ENCODE data around the gene SLC35C1. TPM values are rescaled to one million over a fixed set of nuclear protein-coding genes. Genes with fewer than 3 reads are reported as not detected.

Gene SLC35C1
- total RNA-seq, 1 experiment from 2014 or later = 14.0 TPM

GRCh38 chr11:45850446-45850845 is 45.5 kb downstream of the SLC35C1 start:
- no peaks in the 10 kb centered on the region for H3K27me3 Mint-ChIP-seq (ENCODE audit: insufficient read depth, unreplicated experiment)
- DNase-seq = no peak
- H3K27ac Mint-ChIP-seq (ENCODE audit: unreplicated experiment) = no peak overlapping the region
- H3K9me3 Mint-ChIP-seq (ENCODE audit: unreplicated experiment) = no peaks in the 10 kb centered on the region
- TF ChIP-seq, protein P1, sequence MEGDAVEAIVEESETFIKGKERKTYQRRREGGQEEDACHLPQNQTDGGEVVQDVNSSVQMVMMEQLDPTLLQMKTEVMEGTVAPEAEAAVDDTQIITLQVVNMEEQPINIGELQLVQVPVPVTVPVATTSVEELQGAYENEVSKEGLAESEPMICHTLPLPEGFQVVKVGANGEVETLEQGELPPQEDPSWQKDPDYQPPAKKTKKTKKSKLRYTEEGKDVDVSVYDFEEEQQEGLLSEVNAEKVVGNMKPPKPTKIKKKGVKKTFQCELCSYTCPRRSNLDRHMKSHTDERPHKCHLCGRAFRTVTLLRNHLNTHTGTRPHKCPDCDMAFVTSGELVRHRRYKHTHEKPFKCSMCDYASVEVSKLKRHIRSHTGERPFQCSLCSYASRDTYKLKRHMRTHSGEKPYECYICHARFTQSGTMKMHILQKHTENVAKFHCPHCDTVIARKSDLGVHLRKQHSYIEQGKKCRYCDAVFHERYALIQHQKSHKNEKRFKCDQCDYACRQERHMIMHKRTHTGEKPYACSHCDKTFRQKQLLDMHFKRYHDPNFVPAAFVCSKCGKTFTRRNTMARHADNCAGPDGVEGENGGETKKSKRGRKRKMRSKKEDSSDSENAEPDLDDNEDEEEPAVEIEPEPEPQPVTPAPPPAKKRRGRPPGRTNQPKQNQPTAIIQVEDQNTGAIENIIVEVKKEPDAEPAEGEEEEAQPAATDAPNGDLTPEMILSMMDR (IDR thresholded peaks at IDR 0.05; ENCODE audit: insufficient read depth in 1 of 2, low read depth in 1 of 2, low read length in 1 of 2, severe bottlenecking in 1 of 2, unreplicated experiment in 1 of 2) = no peak
- ChIA-PET CTCF (interaction anchor here (0.7 kb wide), 1 partner anchor 81 kb away, joined by 3 read pairs; no protein-coding TSS in a partner anchor), POLR2A (interaction anchor here (0.6 kb wide), 1 partner anchor 929 kb away, joined by 6 read pairs; no protein-coding TSS in a partner anchor)
- Histone ChIP-seq H3K9me3 (no peaks in the 10 kb centered on the region), H3K36me3 (ENCODE audit: control insufficient read depth, insufficient read depth, low read length) (no peaks in the 10 kb centered on the region), H3K4me1 (peaks cover 11% of the 10 kb centered on the region), H3K27me3 (replicated peaks; ENCODE audit: control insufficient read depth, insufficient read depth, low read length) (no peaks in the 10 kb centered on the region), H3K4me3 (ENCODE audit: low read depth, low read length) (no peak overlapping the region)
- peaks cover 13% of the 10 kb centered on the region for H3K4me1 Mint-ChIP-seq (ENCODE audit: low read depth, unreplicated experiment)
- peaks cover 28% of the 10 kb centered on the region for H3K36me3 Mint-ChIP-seq (ENCODE audit: insufficient read depth, unreplicated experiment)
- no TSS peak for BruUV-seq (replicated peaks)
- intact Hi-C loops (cut with micrococcal nuclease; ENCODE audit: unreplicated experiment) = no loop called here
- no peak overlapping the region for H3K4me3 Mint-ChIP-seq (ENCODE audit: unreplicated experiment)

DNA sequence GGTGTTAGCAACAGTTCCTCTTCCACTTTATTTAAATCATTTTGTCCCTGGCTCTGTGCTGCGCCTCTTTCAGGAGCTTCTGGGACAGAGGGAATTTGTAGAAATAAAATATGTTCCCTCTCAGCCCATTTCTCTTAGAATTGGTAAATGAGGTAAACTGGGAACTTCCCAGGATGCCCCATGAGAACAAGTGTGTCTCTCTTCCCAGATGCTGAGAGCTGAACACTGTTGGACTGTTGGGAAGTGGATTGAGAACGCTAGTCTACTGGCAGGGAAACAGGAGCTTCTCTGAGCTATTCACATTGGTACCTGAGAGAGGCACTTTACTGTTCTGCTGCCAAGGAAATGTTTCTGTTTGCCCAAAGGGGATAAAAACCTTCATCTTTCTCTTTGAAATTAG is 46.3 kb downstream of the SLC35C1 start:
- Mint-ChIP-seq H3K4me3 (ENCODE audit: unreplicated experiment) (no peak overlapping the region), H3K27ac (ENCODE audit: unreplicated experiment) (no peak overlapping the region), H3K27me3 (ENCODE audit: insufficient read depth, unreplicated experiment) (no peaks in the 10 kb centered on the region), H3K36me3 (ENCODE audit: insufficient read depth, unreplicated experiment) (peaks cover 22% of the 10 kb centered on the region), H3K9me3 (ENCODE audit: unreplicated experiment) (no peaks in the 10 kb centered on the region), H3K4me1 (ENCODE audit: low read depth, unreplicated experiment) (peaks cover 13% of the 10 kb centered on the region)
- no peak for DNase-seq
- Histone ChIP-seq H3K36me3 (ENCODE audit: control insufficient read depth, insufficient read depth, low read length) (0 out of 2 replicates have a peak, but pooled peaks cover 1% of the 10 kb centered on the region), H3K4me3 (ENCODE audit: low read depth, low read length) (no peak overlapping the region), H3K27me3 (replicated peaks; ENCODE audit: control insufficient read depth, insufficient read depth, low read length) (no peaks in the 10 kb centered on the region), H3K4me1 (peaks cover 11% of the 10 kb centered on the region), H3K9me3 (no peaks in the 10 kb centered on the region)
- ChIA-PET CTCF (interaction anchor here (0.7 kb wide), 1 partner anchor 46 kb away, joined by 3 read pairs; no protein-coding TSS in a partner anchor), POLR2A (no interaction called here)
- TF ChIP-seq, protein P1 (IDR thresholded peaks at IDR 0.05; ENCODE audit: insufficient read depth in 1 of 2, low read depth in 1 of 2, low read length in 1 of 2, severe bottlenecking in 1 of 2, unreplicated experiment in 1 of 2) = no peak
- no TSS peak for BruUV-seq (replicated peaks)
- intact Hi-C loops (cut with micrococcal nuclease; ENCODE audit: unreplicated experiment) = no loop called here

DNA sequence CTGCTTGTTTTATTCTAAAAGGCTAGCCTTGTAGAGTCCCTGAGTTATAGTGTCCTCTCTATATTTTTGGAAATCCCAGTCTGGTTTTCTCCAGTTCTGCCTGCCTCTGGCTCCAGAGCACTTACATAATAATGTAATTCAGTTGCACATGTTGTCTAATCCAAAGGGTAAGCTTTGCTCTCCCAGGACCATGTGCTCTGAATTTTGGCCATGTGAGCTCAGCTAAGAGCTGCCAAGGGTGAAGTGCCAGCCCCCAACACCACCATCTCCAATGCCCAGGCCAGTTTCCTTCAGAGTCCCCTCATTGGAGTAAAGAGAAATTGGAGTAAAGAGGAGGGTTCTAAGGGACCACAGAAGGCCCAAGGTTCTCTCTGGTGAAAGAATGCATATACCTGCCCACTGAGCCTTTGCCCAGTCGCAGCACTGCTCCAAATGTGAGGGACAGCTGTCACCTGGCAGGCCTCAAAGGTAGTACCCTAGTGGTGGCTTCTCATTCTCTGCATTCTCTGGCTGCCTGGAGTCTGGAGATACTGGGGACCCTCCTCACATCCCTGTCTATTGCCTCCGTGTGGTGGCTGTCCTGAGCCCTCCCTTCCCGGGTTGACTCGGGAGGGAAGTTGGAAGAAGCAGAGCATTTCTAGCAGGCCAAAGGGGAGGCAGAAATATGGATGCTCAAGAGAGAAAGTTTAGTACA is 47.2 kb downstream of the SLC35C1 start:
- no TSS peak for BruUV-seq (replicated peaks)
- Histone ChIP-seq H3K4me3 (ENCODE audit: low read depth, low read length) (no peak overlapping the region), H3K4me1 (peaks cover 11% of the 10 kb centered on the region), H3K36me3 (ENCODE audit: control insufficient read depth, insufficient read depth, low read length) (peaks cover 5% of the 10 kb centered on the region; the same call in 1 of the 2 replicates), H3K27me3 (replicated peaks; ENCODE audit: control insufficient read depth, insufficient read depth, low read length) (no peaks in the 10 kb centered on the region), H3K9me3 (no peaks in the 10 kb centered on the region)
- POLR2A ChIA-PET = no interaction called here
- H3K9me3 Mint-ChIP-seq (ENCODE audit: unreplicated experiment) = no peaks in the 10 kb centered on the region
- no peak overlapping the region for H3K27ac Mint-ChIP-seq (ENCODE audit: unreplicated experiment)
- H3K4me3 Mint-ChIP-seq (ENCODE audit: unreplicated experiment) = no peak overlapping the region
- CTCF ChIA-PET = no interaction called here
- H3K36me3 Mint-ChIP-seq (ENCODE audit: insufficient read depth, unreplicated experiment) = peaks cover 16% of the 10 kb centered on the region
- no peaks in the 10 kb centered on the region for H3K27me3 Mint-ChIP-seq (ENCODE audit: insufficient read depth, unreplicated experiment)
- peaks cover 13% of the 10 kb centered on the region for H3K4me1 Mint-ChIP-seq (ENCODE audit: low read depth, unreplicated experiment)
- intact Hi-C loops (cut with micrococcal nuclease; ENCODE audit: unreplicated experiment) = no loop called here
- DNase-seq = no peak
- TF ChIP-seq, protein P1 (IDR thresholded peaks at IDR 0.05; ENCODE audit: insufficient read depth in 1 of 2, low read depth in 1 of 2, low read length in 1 of 2, severe bottlenecking in 1 of 2, unreplicated experiment in 1 of 2) = no peak
